A549 (cell line): ENCODE measurements around the gene CHPF.

Experiments used
- POLR2A ChIP-seq: IDR thresholded peaks from 2 replicates; pipeline ENCODE4 v1.6.1; 2012; ENCODE audit warnings: mild to moderate bottlenecking, low read length
- RAD21 ChIP-seq, 2 experiments: fragments of >200 bp in 1 of 2; sonication (Bioruptor Twin) in 1 of 2; formaldehyde crosslinking in 1 of 2; IDR thresholded peaks in 1 of 2; conservative IDR thresholded peaks in 1 of 2; 2 replicates in 1 of 2; 3 replicates in 1 of 2; pipeline ENCODE4 v1.6.1; 2012 to 2018; ENCODE audit warnings: inconsistent platforms in 1 of 2
- TF ChIP-seq, protein P1 (sequence below): IDR thresholded peaks from 2 replicates; pipeline ENCODE4 v1.6.1; 2012
- TF ChIP-seq, protein P2 (sequence below): fragments of >200 bp; sonication (Bioruptor Twin); formaldehyde crosslinking; IDR thresholded peaks from 3 replicates; pipeline ENCODE4 v1.5.1; 2016
- TF ChIP-seq, protein P3 (sequence below): fragments of 250-450 bp; sonication (Bioruptor Pico); IDR thresholded peaks from 2 replicates; pipeline ENCODE4 v1.5.0; 2021; ENCODE audit warnings: mild to moderate bottlenecking, moderate library complexity, borderline replicate concordance

- TF ChIP-seq POLR2A (no peak), RAD21 (conservative IDR thresholded peaks at IDR 0.05 in 1 of 2, IDR thresholded peaks at IDR 0.05 in 1 of 2) (no peak)
- TF ChIP-seq, protein P1, sequence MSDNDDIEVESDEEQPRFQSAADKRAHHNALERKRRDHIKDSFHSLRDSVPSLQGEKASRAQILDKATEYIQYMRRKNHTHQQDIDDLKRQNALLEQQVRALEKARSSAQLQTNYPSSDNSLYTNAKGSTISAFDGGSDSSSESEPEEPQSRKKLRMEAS: no peak
- TF ChIP-seq, protein P2, sequence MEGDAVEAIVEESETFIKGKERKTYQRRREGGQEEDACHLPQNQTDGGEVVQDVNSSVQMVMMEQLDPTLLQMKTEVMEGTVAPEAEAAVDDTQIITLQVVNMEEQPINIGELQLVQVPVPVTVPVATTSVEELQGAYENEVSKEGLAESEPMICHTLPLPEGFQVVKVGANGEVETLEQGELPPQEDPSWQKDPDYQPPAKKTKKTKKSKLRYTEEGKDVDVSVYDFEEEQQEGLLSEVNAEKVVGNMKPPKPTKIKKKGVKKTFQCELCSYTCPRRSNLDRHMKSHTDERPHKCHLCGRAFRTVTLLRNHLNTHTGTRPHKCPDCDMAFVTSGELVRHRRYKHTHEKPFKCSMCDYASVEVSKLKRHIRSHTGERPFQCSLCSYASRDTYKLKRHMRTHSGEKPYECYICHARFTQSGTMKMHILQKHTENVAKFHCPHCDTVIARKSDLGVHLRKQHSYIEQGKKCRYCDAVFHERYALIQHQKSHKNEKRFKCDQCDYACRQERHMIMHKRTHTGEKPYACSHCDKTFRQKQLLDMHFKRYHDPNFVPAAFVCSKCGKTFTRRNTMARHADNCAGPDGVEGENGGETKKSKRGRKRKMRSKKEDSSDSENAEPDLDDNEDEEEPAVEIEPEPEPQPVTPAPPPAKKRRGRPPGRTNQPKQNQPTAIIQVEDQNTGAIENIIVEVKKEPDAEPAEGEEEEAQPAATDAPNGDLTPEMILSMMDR: no peak
- TF ChIP-seq, protein P3, sequence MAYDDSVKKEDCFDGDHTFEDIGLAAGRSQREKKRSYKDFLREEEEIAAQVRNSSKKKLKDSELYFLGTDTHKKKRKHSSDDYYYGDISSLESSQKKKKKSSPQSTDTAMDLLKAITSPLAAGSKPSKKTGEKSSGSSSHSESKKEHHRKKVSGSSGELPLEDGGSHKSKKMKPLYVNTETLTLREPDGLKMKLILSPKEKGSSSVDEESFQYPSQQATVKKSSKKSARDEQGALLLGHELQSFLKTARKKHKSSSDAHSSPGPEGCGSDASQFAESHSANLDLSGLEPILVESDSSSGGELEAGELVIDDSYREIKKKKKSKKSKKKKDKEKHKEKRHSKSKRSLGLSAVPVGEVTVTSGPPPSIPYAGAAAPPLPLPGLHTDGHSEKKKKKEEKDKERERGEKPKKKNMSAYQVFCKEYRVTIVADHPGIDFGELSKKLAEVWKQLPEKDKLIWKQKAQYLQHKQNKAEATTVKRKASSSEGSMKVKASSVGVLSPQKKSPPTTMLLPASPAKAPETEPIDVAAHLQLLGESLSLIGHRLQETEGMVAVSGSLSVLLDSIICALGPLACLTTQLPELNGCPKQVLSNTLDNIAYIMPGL (CRISPR knock-in tag): no peak
These were observed 52.2 kb downstream of the CHPF start for GRCh38 chr2:219491278-219491963.
